Stimulated activated CD4-positive, alpha-beta T cell treated with anti-CD3 and anti-CD28 coated beads, Interleukin-2, amount 100 ng/mL, for 48 hours (primary cell): ENCODE measurements around the gene EPHA4.
A peak's percentile ranks its signal among the peaks of the same experiment; 100 is the strongest.

Experiments used
- DNase-seq, 2 donors: peaks; one replicate each; pipeline ENCODE4 v3.0.0-alpha.2; 2020

EPHA4 gene

GRCh38 chr2:221571025-221571550 lies 1.0 kb downstream of the EPHA4 start:
- DNase-seq, result peak; percentile 5 to 13

- peak; percentile 4 to 8 for DNase-seq
Measured at GRCh38 chr2:221570321-221570935, 1.7 kb downstream of the EPHA4 start.

- no peak for DNase-seq
Measured at GRCh38 chr2:221569871-221570270, 2.2 kb downstream of the EPHA4 start.

- DNase-seq, result no peak
Measured at GRCh38 chr2:221569425-221569845, 2.7 kb downstream of the EPHA4 start.

GRCh38 chr2:221568299-221568698 lies 3.8 kb downstream of the EPHA4 start:
- DNase-seq, result no peak

GRCh38 chr2:221567809-221568208 lies 4.3 kb downstream of the EPHA4 start:
- DNase-seq, result no peak

DNA sequence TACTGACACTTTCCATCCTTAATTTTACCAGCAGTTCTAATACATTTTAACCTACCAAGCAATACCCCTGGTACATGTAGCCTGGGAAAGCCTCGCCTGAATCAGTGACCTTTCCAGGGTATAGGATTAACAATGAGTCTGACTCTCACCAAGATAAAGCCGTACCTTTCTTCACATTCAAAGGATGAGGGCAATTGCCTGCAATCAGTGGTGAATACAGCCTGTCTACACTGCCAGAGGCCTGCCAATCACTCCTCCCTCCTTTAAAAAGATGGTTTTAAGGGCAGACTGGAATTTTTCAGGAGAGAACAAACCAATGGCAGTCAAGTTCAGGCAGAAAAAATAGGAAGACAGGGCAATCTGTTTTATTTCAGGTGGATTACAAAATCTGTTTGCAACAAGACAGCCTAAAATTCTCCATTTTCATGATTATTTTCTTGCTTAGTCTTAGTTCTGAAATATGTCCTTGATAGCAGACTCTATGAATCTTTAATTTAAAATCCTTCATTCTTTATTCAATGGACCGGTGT lies 4.8 kb downstream of the EPHA4 start:
- no peak for DNase-seq

- DNase-seq, result no peak
Measured at GRCh38 chr2:221563270-221563985, 8.7 kb downstream of the EPHA4 start.

- no peak for DNase-seq
Measured at GRCh38 chr2:221562226-221562625, 9.9 kb downstream of the EPHA4 start.

DNA sequence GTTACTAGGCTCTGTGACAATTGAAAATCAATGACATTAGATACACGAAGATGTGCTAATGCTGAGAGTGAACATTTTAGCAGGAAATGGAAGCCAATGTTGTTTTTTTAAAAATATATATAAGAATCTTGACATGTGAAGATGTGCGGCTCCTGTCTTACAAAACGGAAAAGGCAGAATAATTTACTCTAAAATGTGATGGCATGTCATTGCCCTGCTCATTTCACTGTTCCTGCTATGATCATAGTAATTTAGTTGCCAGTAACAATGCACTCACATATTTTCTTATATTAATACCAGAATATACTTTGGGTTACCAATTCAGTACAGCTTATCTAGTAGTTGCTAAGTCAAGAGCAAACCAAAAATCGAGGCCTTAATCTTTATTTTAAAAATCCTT lies 10.3 kb downstream of the EPHA4 start:
- no peak for DNase-seq

- DNase-seq, result no peak
Measured at GRCh38 chr2:221559991-221560390, 12.1 kb downstream of the EPHA4 start.

- DNase-seq, result no peak
Measured at GRCh38 chr2:221558107-221558506, 14.0 kb downstream of the EPHA4 start.

GRCh38 chr2:221555494-221555846 lies 16.6 kb downstream of the EPHA4 start:
- no peak for DNase-seq

- no peak for DNase-seq
Measured at GRCh38 chr2:221554769-221555493, 17.2 kb downstream of the EPHA4 start.

GRCh38 chr2:221553333-221553732 lies 18.8 kb downstream of the EPHA4 start:
- DNase-seq, result no peak

- DNase-seq, result no peak
Measured at GRCh38 chr2:221552291-221552690, 19.8 kb downstream of the EPHA4 start.

GRCh38 chr2:221551864-221552263 lies 20.2 kb downstream of the EPHA4 start:
- DNase-seq, result no peak

GRCh38 chr2:221549143-221549542 lies 23.0 kb downstream of the EPHA4 start:
- no peak for DNase-seq

- no peak for DNase-seq
Measured at GRCh38 chr2:221546505-221547225, 25.4 kb downstream of the EPHA4 start.

DNA sequence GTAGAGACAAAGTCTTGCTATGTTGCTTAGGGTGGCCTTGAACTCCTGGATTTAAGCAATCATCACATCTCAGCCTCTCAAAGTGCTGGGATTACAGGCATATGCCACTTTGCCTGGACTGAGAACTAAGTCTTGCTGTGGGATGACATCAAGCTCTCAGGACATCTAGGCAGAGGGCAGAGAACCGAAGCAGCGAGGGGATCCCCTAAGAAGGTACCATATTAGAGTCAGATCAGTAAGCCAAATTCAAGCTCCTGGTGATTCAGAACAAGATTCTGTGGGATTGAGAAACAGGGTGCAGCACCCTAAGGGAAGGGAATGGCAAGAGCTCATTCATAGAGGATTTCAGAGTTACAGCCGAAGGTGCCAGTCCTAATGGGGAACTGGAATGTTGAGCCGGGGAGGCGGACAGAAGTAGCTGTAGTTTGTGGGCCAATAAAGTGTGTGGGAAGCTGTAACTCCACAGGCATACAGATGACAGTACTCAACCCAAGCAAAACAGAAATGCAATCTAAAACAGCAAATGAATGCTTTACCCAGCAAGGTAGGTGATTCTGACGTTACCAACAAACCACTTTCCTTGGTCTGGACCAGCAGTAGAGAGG lies 30.9 kb downstream of the EPHA4 start:
- no peak for DNase-seq

DNA sequence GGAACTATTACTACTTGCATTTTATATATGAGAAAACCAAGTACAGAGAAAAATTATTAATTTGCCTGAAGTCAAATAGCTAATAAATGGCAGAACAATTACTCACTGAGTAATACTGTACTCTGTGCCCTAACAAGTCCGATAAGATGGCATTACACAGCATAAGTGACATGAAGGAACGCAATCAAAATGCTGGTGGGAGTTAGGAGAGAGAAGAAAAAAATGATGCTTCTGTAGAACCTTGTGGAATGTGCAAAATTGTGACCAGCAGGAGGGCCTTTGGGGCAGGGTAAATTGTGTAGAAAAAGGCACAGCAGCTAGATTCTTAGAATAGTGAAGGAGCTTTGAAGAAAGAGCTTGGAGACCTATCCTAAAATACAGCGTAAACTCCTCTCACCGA lies 32.9 kb downstream of the EPHA4 start:
- DNase-seq, result no peak

- no peak for DNase-seq
Measured at GRCh38 chr2:221535824-221536223, 36.3 kb downstream of the EPHA4 start.

DNA sequence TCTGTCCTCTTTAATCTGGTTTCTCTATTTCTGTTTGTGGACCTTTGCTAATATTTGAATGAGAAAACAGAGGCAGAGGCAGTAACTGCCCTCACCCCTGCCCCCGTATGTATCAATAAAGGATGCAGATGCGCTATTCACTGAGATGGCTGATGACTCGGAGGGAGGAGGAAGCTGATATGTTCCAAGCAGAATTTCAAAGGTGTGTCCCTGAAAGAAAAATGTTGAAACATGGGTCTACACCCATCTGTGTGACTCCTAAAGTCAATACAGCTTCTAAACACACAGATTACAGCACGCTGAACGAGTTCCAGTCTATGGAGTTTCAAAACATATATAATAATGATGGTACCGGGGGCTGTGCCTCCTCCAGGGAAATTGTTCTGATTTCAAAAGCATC lies 38.8 kb downstream of the EPHA4 start:
- no peak for DNase-seq
